GM12878 (cell line): ENCODE measurements around the gene FJX1. TPM values are rescaled to one million over a fixed set of nuclear protein-coding genes. Genes with fewer than 3 reads are reported as not detected.

ENCODE experiments used
- ATAC-seq: fragments of 200-7000 bp; cut with Tn5 transposase; 3 replicates; pipeline ENCODE4 v1.9.1; 2020; ENCODE audit warnings: mild to moderate bottlenecking, moderate library complexity
- BruUV-seq: library from RNA; stranded (reverse); fragments of 400-500 nt; replicated peaks from 2 replicates; lab custom pipeline; 2021; lab: Mats Ljungman, UMichigan
- CTCF ChIA-PET: fragments of 300-600 bp; sonication (Branson Sonifier 250); formaldehyde crosslinking; extraction: SDS; loops from one replicate; lab custom pipeline; 2021; ENCODE audit warnings: inconsistent platforms; lab: Yijun Ruan, JAX
- POLR2A ChIA-PET: fragments of 350-600 bp; formaldehyde crosslinking; extraction: SDS; loops from one replicate; lab custom pipeline; 2021; ENCODE audit warnings: inconsistent platforms; lab: Charles Lee
- RAD21 ChIA-PET: fragments of 300-600 bp; sonication (Branson Sonifier 250); formaldehyde crosslinking; loops from one replicate; lab custom pipeline; 2023; ENCODE audit warnings: antibody characterized with exemption; ENCODE audit not compliant: unreplicated experiment; lab: Charles Lee
- SMC1A ChIA-PET: fragments of 300-600 bp; sonication (Branson Sonifier 250); formaldehyde crosslinking; loops from one replicate; lab custom pipeline; 2023; ENCODE audit not compliant: unreplicated experiment, uncharacterized antibody; lab: Charles Lee
- DNase-seq: peaks from one replicate; pipeline ENCODE4 v3.0.0-alpha.2; 2011; ENCODE audit warnings: low read depth, low spot score
- FAIRE-seq: peaks from 3 replicates; lab custom pipeline; 2011; peaks lifted over from hg19 to GRCh38; lab: Jason Lieb, UNC
- H2AFZ ChIP-seq: 2 replicates; pipeline ENCODE4 v1.6.0; 2011; ENCODE audit warnings: low read depth, low read length, control low read depth; ENCODE audit not compliant: control insufficient read depth
- H3K27ac ChIP-seq: 2 replicates; pipeline ENCODE4 v1.5.1; 2011; ENCODE audit warnings: control low read depth; ENCODE audit not compliant: control insufficient read depth, insufficient read depth
- H3K27me3 ChIP-seq, 2 experiments: replicated peaks in 1 of 2; 2 replicates each; pipeline versions ENCODE4 v1.6.0 to v1.6.1; 2011; ENCODE audit warnings: low read length in 1 of 2; ENCODE audit not compliant: control insufficient read depth in 2 of 2, insufficient read depth in 2 of 2
- H3K36me3 ChIP-seq, 2 experiments: 2 replicates each; pipeline ENCODE4 v1.5.1; 2011; ENCODE audit warnings: low read length in 1 of 2; ENCODE audit not compliant: control insufficient read depth in 2 of 2, insufficient read depth in 2 of 2
- H3K4me1 ChIP-seq: 2 replicates; pipeline ENCODE4 v1.6.1; 2011; ENCODE audit warnings: mild to moderate bottlenecking, low read length, moderate library complexity, mixed read lengths; ENCODE audit not compliant: control insufficient read depth, insufficient read depth
- H3K4me2 ChIP-seq: 2 replicates; pipeline ENCODE4 v1.6.0; 2011; ENCODE audit warnings: control low read depth; ENCODE audit not compliant: control insufficient read depth, insufficient read depth
- H3K4me3 ChIP-seq: fragments of 200-600 bp; sonication (generic); 2 replicates; pipeline ENCODE4 v1.5.1; 2016
- H3K79me2 ChIP-seq: 2 replicates; pipeline ENCODE4 v1.6.0; 2011; ENCODE audit warnings: low read length; ENCODE audit not compliant: control insufficient read depth, insufficient read depth
- H3K9ac ChIP-seq: 2 replicates; pipeline ENCODE4 v1.8.0; 2011; ENCODE audit warnings: low read length, control low read depth, mixed read lengths; ENCODE audit not compliant: control insufficient read depth, insufficient read depth
- H3K9me3 ChIP-seq: replicated peaks from 3 replicates; pipeline ENCODE4 v1.5.1; 2011; ENCODE audit warnings: mild to moderate bottlenecking, low read length; ENCODE audit not compliant: control insufficient read depth, insufficient read depth
- H4K20me1 ChIP-seq: 2 replicates; pipeline ENCODE4 v1.6.0; 2011; ENCODE audit not compliant: control insufficient read depth, insufficient read depth
- CBX5 ChIP-seq: sonication (generic); IDR thresholded peaks from 2 replicates; pipeline ENCODE4 v1.6.1; 2016; ENCODE audit warnings: low read depth, moderate library complexity, mild to moderate bottlenecking, inconsistent platforms
- CHD4 ChIP-seq: fragments of 200-600 bp; sonication (generic); IDR thresholded peaks from 2 replicates; pipeline ENCODE4 v1.6.1; 2016; ENCODE audit warnings: mild to moderate bottlenecking
- KAT2A ChIP-seq: conservative IDR thresholded peaks from 2 replicates; pipeline ENCODE4 v1.6.1; 2011; ENCODE audit warnings: low read depth, low read length; ENCODE audit not compliant: control insufficient read depth
- whole genome bisulfite sequencing: methylation state at CpG from one replicate; pipeline ENCODE4 v1.1.6; 2016; ENCODE audit warnings: low lambda C conversion rate; ENCODE audit not compliant: insufficient replicate concordance, insufficient coverage; ENCODE audit errors: missing lambda C conversion rate; 5-methylcytosine and 5-hydroxymethylcytosine counted together
- in situ Hi-C: fragments of 300-500 bp; cut with MboI; formaldehyde crosslinking; loops from 9 replicates; pipeline ENCODE4 v1.14.3; 2018; ENCODE audit warnings: mixed read lengths
- intact Hi-C: fragments of 100-400 bp; cut with micrococcal nuclease; formaldehyde crosslinking; loops from one replicate; pipeline ENCODE4 v1.14.2; 2022; ENCODE audit not compliant: unreplicated experiment
- polyA plus RNA-seq, 11 experiments: library from polyadenylated mRNA; depleted of rRNA in 4 of 11; unstranded in 6 of 11; stranded (reverse) in 5 of 11; fragments of >200 nt; fragmentation: Nextera tagmentation in 4 of 11; fragmentation: Illumina TruSeq in 1 of 11; extraction: Ambion mirVana in 4 of 11; extraction: Trizol in 1 of 11; gene quantifications; 1 replicate in 1 of 11; 2 replicates in 10 of 11; pipeline versions ENCODE4 v1.2.1 to v1.2.3, GENCODE V29; 2011 to 2016; ENCODE audit warnings: inconsistent platforms in 2 of 11, missing spikeins in 2 of 11, low read depth in 1 of 11
- total RNA-seq, 4 experiments: library from RNA; depleted of rRNA in 3 of 4; stranded (reverse); fragments of >200 nt in 3 of 4; fragmentation: Illumina TruSeq in 1 of 4; extraction: Trizol in 1 of 4; gene quantifications; 2 replicates each; pipeline versions ENCODE4 v1.2.1 to v1.2.3, GENCODE V29; 2013 to 2021

FJX1 gene
- total and polyA plus RNA-seq, 10 of the 15 experiments (the other 5 are each of a cell fraction or from before 2014, with no cell fraction given), result 1.7 to 26.1 (median 10.0) TPM

GRCh38 chr11:35614939-35615569 lies 3.2 kb upstream of the FJX1 start:
- BruUV-seq, result no TSS peak
- Histone ChIP-seq H3K9me3 (no peaks in the 10 kb centered on the region), H3K36me3 (no peaks in the 10 kb centered on the region), H3K4me3 (no peak overlapping the region), H2AFZ (no peak overlapping the region), H3K4me2 (no peak overlapping the region), H3K27me3 (no peaks in the 10 kb centered on the region; a peak in 2 of 4 replicates), H4K20me1 (no peaks in the 10 kb centered on the region), H3K27ac (no peak overlapping the region), H3K9ac (no peak overlapping the region), H3K4me1 (peaks cover 7% of the 10 kb centered on the region; the same call in 1 of the 2 replicates), H3K79me2 (peaks cover 6% of the 10 kb centered on the region; the same call in 1 of the 2 replicates)
- FAIRE-seq, result no peak
- WGBS, result 54% methylated on average over 1 of the region's 1 CpG
- ChIA-PET CTCF (interaction anchor here (0.5 to 3.6 kb wide), 25 partner anchors 9 to 878 kb away, joined by 3 to 39 read pairs (median 4); no protein-coding TSS in a partner anchor), RAD21 (interaction anchor here (0.6 to 5.0 kb wide), 4 partner anchors 207 to 651 kb away, joined by 3 to 41 read pairs (median 4); no protein-coding TSS in a partner anchor), SMC1A (interaction anchor here (0.8 to 3.1 kb wide), 13 partner anchors 8 to 651 kb away, joined by 3 to 18 read pairs (median 3); no protein-coding TSS in a partner anchor), POLR2A (no interaction called here)
- no peak for DNase-seq
- in situ Hi-C loops, result loop anchor here (5.0 kb wide), 2 partner anchors 522 to 652 kb away; no protein-coding TSS in a partner anchor
- intact Hi-C loops, result loop anchor here (5.0 to 10.0 kb wide), 5 partner anchors 300 to 537 kb away; partner anchors contain the start of gene LDLRAD3
- no peak for TF ChIP-seq CBX5
- TF ChIP-seq KAT2A, result no peak
- no peak for TF ChIP-seq CHD4
- no peak for ATAC-seq
